Prostate gland (tissue), 2 donors: Measurements from ENCODE around the gene EFNB3.

Experiments used
- CTCF ChIP-seq, 4 experiments: fragments of 200-600 bp in 2 of 4; fragments of 450-650 bp in 2 of 4; sonication (generic) in 2 of 4; IDR thresholded peaks; 1 replicate in 3 of 4; 2 replicates in 1 of 4; pipeline ENCODE4 v1.5.1; 2016 to 2019; ENCODE audit warnings: antibody characterized with exemption in 4 of 4, mild to moderate bottlenecking in 2 of 4, moderate library complexity in 2 of 4
- POLR2A ChIP-seq: fragments of 450-650 bp; IDR thresholded peaks from one replicate; pipeline ENCODE4 v1.6.1; 2016; ENCODE audit warnings: antibody characterized with exemption, mild to moderate bottlenecking
- POLR2AphosphoS5 ChIP-seq: sonication (generic); formaldehyde crosslinking; IDR thresholded peaks from one replicate; pipeline ENCODE4 v1.6.1; 2017; ENCODE audit warnings: antibody characterized with exemption

- no peak for TF ChIP-seq CTCF (IDR thresholded peaks at IDR 0.05)
- no peak for TF ChIP-seq POLR2A
- no peak for TF ChIP-seq POLR2AphosphoS5
Measured at GRCh38 chr17:7715936-7716886, 11.2 kb downstream of the EFNB3 start.
